ENCODE data around the gene DNAJB12.

The DNAJB12 gene

GRCh38 chr10:72314263-72314662 is 40.5 kb downstream of the DNAJB12 start:
- no peak overlapping the region for H3K4me3 ChIP-seq (ENCODE audit: low read depth, low read length)
- no peak for TF ChIP-seq CTCF (IDR thresholded peaks at IDR 0.05; ENCODE audit: insufficient read depth, low read depth, low read length, missing control alignments)
- DNase-seq (ENCODE audit: low read depth): no peak

GRCh38 chr10:72312865-72313391 is 41.8 kb downstream of the DNAJB12 start:
- DNase-seq (ENCODE audit: low read depth): no peak
- TF ChIP-seq CTCF (IDR thresholded peaks at IDR 0.05; ENCODE audit: insufficient read depth, low read depth, low read length, missing control alignments): no peak
- H3K4me3 ChIP-seq (ENCODE audit: low read depth, low read length): no peak overlapping the region

GRCh38 chr10:72311667-72312066 is 43.1 kb downstream of the DNAJB12 start:
- H3K4me3 ChIP-seq (ENCODE audit: low read depth, low read length): no peak overlapping the region
- TF ChIP-seq CTCF (IDR thresholded peaks at IDR 0.05; ENCODE audit: insufficient read depth, low read depth, low read length, missing control alignments): no peak
- no peak for DNase-seq (ENCODE audit: low read depth)

DNA sequence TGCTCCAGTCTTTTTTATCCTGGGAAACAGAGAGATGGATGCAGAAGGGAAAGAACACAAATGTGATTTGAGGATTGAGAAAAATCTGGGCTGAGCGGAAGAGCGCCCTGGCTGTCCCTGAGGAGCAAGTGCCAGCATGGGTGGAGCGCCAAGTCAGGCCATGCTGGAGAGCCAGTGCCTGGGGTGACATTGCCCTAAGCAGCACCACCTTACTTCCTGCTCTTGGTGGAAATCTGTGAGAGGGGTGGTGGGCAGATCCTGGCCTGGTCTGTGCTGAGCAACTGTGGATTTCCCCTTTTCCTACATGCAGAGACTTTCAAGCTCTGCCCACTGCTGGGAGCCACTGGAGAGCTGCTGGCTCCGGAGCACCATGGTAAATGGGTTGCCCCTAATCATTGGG is 44.1 kb downstream of the DNAJB12 start:
- DNase-seq (ENCODE audit: low read depth): no peak
- TF ChIP-seq CTCF (IDR thresholded peaks at IDR 0.05; ENCODE audit: insufficient read depth, low read depth, low read length, missing control alignments): no peak
- H3K4me3 ChIP-seq (ENCODE audit: low read depth, low read length): no peak overlapping the region

DNA sequence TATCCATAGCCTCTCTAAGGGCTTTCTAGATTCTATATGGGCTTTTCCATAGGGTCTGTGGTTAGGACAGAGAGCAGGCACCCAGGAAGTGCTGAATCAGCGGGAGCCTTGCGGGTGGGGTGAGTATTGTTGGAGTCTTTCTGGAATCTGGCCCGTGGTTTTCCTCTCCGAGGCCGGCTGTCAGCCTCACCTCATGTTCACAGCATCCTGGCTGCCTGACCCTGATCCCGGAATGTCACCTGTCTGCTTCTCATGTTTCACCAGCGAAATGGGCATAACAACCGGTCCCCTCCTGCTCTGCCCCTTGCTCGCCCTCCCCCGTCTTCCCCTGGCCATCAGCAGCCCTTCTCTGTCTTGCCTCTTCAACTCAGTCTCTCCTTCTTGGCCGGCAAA is 44.5 kb downstream of the DNAJB12 start:
- H3K4me3 ChIP-seq (ENCODE audit: low read depth, low read length): no peak overlapping the region
- DNase-seq (ENCODE audit: low read depth): no peak
- no peak for TF ChIP-seq CTCF (IDR thresholded peaks at IDR 0.05; ENCODE audit: insufficient read depth, low read depth, low read length, missing control alignments)

DNA sequence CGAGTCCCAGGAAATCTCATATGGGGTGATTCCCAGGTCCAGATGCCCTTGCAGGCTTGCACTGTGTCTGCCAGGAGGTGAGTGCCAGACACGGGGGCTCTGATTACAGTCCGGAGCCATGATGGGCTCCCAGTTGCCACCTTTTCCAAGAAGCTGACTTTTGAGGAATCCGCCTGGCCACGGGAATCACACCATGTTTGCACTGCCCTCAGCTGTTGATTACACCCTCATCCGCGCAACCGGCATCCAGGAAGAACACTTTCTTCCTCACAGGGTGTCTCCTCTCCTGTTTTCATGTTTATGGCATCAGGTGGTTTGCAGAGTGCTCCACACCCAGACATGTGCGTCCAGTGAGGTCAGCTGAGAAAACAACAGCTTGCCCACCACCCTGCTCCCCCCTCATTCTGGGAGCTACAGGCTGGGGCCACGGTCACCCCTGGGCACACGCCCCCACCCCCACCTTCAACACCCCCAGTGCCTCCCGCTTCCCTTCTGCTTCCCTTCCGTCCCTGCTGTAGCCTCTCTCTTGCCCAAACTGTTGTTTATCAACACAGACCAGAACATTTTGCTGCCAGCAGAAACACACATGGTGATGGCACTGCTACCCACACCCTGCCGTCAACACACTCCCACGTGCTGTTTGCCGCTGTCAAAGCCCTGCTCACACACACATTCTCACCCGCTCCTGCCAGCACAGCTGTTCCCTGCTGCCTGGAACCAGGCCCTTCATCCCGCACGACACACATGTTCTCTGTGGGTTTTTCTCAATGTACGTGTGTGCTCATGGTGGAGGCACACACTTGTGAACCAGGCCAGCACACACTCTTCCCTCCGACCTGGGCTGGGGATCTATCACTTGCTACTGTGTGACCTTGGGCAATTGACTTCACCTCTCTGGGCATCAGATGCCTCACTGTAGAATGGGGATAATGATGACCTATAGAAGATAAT is 45.2 kb downstream of the DNAJB12 start:
- TF ChIP-seq CTCF (IDR thresholded peaks at IDR 0.05; ENCODE audit: insufficient read depth, low read depth, low read length, missing control alignments): no peak
- no peak overlapping the region for H3K4me3 ChIP-seq (ENCODE audit: low read depth, low read length)
- no peak for DNase-seq (ENCODE audit: low read depth)

All from GM12865 (cell line).